Loucy (cell line): ENCODE results near the gene HMHB1.

Source experiments
- EZH2phosphoT487 ChIP-seq: fragments of 200-600 bp; IDR thresholded peaks from 2 replicates; pipeline ENCODE4 v1.6.1; 2018; ENCODE audit warnings: antibody characterized with exemption, mild to moderate bottlenecking, moderate library complexity, borderline replicate concordance
- TF ChIP-seq, protein P1 (sequence below): fragments of 200-600 bp; sonication (generic); conservative IDR thresholded peaks from 2 replicates; pipeline ENCODE4 v1.5.1; 2014; ENCODE audit warnings: mild to moderate bottlenecking, antibody characterized with exemption, low read length

DNA sequence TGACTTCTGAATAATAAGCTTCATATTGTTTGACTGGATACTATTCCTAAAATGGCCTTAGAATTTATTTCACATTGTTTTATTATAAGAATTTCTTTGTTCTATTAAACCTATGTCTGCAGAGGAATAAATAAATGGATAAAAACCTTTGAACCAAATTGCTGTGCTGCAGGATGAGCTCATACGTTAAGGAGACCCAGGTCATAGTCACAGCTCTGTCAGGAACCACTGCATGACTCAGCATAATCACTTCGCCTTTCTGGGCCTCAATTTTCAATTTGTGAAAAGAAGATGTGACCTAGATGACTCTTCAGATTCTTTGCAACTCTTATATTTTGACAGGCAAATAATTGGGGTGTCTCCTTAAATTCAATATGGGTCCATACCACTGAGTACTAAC is 36.7 kb upstream of the HMHB1 start:
- TF ChIP-seq, protein P1, sequence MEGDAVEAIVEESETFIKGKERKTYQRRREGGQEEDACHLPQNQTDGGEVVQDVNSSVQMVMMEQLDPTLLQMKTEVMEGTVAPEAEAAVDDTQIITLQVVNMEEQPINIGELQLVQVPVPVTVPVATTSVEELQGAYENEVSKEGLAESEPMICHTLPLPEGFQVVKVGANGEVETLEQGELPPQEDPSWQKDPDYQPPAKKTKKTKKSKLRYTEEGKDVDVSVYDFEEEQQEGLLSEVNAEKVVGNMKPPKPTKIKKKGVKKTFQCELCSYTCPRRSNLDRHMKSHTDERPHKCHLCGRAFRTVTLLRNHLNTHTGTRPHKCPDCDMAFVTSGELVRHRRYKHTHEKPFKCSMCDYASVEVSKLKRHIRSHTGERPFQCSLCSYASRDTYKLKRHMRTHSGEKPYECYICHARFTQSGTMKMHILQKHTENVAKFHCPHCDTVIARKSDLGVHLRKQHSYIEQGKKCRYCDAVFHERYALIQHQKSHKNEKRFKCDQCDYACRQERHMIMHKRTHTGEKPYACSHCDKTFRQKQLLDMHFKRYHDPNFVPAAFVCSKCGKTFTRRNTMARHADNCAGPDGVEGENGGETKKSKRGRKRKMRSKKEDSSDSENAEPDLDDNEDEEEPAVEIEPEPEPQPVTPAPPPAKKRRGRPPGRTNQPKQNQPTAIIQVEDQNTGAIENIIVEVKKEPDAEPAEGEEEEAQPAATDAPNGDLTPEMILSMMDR: no peak
- TF ChIP-seq EZH2phosphoT487: no peak
